ENCODE data around the gene NPFF.
A peak's percentile ranks its signal among the peaks of the same experiment; 100 is the strongest.
"Not testable (repeated sequence)": the region's sequence is repeated elsewhere in the genome, so short reads cannot be mapped to it uniquely, and the experiment has no call there.

Gene NPFF

GRCh38 chr12:53496752-53497032 is 10.6 kb downstream of the NPFF start:
- DNase-seq (ENCODE audit: low read depth): no peak

DNA sequence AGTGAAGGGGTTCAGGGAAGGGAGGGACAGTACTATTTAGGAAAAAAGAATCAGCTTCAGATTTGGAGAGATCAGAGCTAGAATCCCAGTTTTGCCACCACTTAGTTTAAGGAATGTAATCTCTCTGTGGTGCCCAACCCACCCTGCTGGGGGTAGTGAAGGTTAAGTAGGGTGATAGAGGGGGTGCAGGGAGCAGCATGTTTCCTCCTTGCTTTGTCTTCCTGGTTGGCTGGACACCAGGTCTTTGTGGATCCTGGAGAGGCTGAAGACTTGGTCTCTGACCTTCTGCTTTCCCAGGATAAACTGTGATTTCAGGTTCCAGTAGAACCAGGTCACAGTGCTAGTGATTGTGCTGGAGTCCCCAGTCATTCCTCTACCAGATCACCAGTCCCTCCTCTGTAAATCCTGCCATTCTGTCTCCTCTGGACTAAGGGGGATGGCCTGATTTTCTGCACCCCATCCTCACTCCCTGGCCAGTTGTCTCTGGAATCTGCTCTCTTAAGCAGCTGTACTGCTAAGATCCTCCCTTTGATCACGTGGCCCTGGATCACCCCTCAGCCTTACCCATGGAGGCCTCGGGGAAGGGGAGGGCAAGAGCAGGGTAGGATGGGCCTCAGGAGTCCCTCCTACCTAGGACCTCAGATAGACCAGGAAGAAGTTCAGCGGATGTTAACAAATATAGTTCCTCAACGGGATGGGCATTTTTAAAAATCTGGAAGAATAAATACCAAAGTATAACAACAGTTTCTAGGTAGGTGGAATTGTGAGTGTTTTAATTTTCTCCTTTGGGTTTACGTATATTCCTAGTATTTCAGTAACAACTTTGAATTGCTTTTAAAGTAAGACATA is 11.2 kb downstream of the NPFF start:
- no peak for DNase-seq (ENCODE audit: low read depth)

DNA sequence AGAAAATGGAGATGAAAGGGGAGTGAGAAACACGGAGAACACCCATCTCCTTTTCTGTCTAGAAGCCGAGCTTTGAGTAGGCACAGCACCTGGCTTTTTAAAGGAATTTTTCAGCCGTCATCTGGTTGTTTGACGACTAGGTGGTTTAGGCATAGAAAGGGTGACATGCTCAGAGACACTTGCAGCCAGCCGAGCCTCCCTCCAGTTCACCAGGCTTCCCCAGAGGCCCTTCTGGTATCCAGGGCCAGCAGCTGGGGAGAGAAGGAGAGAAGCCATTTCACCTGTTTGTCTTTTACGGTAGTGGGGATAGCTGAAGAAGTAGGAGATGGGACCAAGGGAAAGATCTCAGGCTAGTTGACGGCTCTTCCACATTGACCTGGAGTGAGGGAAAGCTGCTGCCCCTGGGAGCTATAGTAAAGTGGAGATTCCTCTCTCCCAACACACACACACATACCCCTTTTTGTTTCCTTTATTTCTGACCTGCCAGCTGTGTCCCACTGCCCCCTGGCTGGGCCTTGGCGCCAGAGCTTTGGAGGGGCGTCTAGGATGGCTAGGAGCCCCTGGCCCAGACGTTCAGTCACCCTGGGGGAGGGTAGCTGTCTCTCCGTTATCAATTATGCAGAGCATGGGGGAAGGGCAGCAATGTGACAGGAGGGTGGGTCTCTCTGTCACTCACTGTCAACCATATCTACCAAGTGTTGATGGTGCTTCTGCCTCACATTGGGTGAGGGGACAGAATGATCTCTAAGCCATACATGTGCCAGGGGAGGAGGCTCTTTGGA is 13.5 kb downstream of the NPFF start:
- no peak for DNase-seq (ENCODE audit: low read depth)

- DNase-seq (ENCODE audit: low read depth): peak; percentile 80
These were observed 14.3 kb downstream of the NPFF start for GRCh38 chr12:53492830-53493609.

- DNase-seq (ENCODE audit: low read depth): no peak
These were observed 15.1 kb downstream of the NPFF start for GRCh38 chr12:53492188-53492587.

DNA sequence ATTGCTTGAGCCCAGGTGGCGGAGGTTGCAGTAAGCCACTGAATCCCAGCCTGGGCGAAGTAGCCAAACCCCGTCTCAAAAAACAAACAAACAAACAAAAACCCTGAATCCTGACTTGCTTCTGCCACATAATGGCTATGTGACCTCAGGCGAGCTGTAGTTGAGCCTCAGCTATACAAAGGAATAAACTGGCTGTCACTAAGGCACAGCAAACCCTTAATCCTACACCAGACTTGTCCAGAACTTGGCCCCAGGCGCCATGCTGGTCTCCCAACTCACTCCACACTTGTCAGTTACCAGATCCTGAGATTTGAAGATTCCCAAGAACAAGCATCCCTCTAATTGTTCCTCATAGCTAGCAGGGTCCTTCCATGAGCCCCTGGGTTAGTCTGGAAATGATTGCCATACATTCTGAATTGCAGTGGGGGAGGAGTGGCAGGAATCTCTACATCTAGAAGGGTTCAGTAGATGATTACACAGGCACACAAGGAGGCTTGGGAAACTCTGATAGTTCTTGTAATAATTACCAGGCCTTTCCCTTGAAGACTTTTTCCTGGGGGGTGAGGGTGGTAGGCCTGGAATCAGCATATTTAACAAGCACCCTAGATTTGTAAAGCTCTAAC is 17.9 kb downstream of the NPFF start:
- no peak for DNase-seq (ENCODE audit: low read depth)

GRCh38 chr12:53486736-53487487 is 20.4 kb downstream of the NPFF start:
- no peak for DNase-seq (ENCODE audit: low read depth)

DNA sequence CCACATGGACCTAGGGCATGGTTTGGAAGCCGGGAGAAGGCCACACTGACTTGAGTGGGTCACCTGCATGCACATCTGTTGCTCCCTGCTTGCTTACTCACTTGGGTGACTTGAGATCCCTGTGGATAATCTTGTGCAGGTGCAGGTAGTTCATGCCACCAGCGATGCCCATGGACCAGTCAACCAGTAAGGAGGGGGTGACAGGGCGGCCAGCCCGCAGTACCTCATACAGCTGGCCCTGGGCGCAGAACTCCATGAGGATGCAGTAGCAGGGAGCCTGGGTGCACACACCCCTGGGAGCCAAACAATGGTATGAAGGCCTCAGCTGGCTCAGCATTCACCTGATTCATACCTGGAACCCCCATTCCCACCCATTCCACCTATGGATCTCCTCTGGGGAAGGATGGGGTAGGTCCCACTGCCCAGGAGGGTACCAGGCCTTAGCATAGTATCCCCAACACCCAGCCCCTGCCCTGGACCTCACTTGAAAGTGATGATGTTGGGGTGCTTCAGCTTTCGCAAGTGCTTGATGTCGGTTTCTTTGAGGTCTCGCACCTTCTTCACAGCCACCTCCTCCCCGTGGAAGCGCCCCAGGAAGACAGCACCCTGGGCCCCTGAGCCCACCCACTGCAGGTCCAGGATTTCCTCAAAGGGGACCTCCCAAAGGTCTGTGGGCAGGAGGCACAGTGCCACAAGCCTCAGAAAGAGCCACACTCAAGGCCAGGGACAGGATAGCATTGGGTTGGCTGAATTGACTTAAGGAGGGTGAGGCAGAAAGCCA is 21.1 kb downstream of the NPFF start:
- DNase-seq (ENCODE audit: low read depth): no peak

DNA sequence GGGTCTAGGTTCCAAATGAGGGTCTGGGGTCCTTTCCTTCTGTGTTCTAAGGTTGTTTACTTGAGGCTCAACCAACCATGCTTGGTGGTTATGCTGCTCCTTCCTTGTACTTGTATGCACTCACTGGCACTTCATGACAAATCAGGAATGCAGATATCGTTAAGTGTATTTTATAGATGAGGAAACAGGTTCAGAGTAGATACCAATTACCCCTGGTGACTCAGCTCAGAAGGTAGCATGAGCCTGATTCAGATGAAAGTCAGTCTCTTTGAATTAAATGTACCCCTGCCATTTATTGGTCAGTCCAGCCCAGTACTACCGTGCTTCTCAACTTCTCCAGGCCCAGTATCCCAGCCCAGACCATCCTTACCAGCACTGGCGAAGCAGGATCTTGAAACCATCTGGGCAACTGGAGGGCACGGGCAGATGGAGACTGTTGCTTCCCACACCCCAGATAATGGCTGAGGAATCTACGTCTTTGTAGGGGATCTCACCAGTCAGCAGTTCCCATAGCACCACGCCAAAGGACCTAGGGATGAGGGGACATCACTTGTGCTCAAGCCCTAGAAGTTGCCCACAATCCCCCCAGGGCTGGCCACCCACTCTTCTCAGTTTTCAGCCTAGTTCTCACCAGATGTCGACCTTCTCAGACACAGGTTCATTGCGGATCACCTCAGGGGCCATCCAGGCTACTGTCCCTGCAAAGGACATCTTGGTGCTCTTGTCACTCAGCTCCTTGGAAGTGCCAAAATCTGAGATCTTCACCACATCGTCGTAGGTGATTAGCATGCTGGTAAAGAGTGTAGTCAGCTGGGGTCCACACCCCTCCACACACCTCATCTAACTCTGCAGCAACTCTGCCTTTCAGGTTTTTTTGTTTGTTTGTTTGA is 22.4 kb downstream of the NPFF start:
- DNase-seq (ENCODE audit: low read depth): no peak

DNA sequence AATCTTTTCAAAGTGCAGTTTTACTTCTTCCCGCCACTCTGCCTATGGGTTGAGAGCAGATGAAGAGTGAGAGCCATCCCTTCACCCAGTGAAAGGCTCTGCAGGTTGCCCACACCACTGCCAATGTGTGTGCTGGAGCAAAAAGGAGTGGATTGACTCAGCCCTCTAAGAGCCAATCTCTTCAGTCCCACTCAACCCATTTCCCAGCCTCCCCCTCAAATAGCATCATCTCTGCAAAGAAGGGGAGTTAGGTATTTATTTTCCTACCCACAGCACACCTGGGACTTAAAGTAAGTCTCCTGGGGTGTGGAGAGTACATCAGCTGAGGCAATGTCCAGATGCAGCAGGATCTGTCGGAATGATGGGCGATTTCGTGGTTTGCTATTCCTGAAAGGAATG is 23.3 kb downstream of the NPFF start:
- DNase-seq (ENCODE audit: low read depth): no peak

DNA sequence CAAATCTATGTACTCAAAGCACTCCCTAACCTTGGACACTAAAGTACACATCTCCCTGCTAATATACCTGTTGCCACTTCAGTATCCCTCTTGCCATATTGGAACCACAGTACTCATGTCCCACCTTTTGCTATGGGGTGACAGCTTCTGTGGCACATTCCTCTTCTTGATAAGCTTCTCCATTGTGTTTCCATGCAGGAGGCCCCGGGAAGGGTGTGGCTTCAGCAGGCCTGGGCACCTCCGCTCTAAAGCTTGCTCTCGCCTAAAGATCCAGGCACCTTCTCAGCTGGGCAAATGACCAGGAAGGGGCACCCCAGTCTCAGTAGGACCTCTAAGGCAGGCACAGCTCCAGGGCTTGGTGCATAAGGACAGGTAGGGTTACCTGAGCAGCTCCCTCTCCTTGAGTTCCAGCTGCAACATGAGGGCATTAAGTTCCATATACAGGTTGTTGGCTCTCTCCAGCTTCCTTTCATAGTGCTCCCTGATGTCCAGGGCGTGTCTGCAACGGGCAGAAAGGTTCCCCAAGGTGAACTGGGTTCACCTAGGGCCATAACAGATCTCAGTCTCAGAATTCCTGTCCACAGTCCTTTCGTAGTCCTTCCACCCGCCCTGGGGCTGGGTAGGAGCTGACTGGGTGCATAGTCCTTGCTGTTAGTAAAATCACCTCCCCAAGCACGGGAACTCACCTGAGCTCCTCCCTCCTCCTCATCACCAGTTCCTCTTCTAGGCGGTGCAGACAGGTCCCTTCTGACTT is 23.9 kb downstream of the NPFF start:
- DNase-seq (ENCODE audit: low read depth): no peak

DNA sequence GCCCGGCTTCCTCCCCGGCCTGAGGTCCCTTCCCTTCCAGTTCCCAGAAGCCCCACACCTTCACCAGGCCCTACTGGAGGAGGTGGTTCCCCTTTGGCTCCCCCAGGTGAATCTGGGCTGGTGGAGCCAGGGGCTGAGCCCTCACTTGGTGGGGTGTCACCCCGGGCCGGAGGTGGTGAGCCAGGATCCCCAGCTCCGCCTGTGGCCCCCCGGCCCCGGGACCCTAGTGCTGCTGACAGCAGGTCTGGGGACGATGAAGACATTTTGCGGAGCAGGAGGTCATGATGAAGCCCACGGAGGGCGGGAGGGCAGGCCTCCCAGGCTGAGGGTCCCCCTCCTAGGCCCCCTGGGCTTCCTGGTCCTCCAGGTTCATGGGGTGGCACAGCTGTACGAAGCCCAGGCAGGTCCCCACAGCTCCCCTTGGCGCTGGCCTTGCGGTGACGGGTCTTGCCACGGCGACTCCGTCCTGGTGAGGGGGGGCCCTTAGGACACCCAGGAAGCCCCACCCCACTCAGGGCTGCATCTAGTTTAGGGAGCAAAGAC is 24.6 kb downstream of the NPFF start:
- DNase-seq (ENCODE audit: low read depth): no peak

- DNase-seq (ENCODE audit: low read depth): no peak
These were observed 25.2 kb downstream of the NPFF start for GRCh38 chr12:53481939-53482586.

DNA sequence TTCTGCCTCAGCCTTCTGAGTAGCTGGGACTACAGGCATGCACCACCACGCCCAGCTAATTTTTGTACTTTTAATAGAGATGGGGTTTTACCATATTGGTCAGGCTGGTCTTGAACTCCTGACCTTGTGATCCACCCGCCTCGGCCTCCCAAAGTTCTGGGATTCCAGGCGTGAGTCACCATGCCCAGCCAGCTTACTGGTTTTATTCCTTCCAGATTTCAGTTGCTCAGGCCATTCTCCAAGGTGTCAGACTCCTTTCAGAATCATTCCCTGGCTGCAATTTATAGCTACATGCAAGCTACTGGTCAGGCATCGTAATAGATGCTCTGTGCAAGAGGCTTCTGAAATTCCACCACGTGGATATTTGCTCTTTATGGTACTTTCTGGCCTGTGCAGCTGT is 25.8 kb downstream of the NPFF start:
- DNase-seq (ENCODE audit: low read depth): not testable (repeated sequence)

GRCh38 chr12:53480491-53481442 is 26.5 kb downstream of the NPFF start:
- DNase-seq (ENCODE audit: low read depth): no peak

DNA sequence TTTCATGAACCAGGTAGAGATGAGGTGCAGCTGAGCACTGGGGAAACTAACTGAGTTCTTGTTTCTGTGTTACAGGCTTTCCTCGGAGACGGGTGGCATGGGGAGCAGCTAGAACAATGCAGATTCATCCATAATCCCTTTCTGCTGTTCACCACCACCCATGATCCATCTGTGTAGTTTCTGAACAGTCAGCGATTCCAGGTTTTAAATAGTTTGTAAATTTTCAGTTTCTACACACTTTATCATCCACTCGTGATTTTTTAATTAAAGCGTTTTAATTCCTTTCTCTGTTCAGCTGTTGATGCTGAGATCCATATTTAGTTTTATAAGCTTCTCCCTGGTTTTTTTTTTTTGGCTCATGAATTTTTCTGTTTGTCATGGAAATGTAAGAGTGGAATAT is 28.0 kb downstream of the NPFF start:
- no peak for DNase-seq (ENCODE audit: low read depth)

- DNase-seq (ENCODE audit: low read depth): no peak
These were observed 28.4 kb downstream of the NPFF start for GRCh38 chr12:53478865-53479264.

Data from T follicular helper cell (primary cell).